PFSK-1 (cell line): ENCODE data around the gene GFPT1. TPM values are rescaled to one million over a fixed set of nuclear protein-coding genes. Genes with fewer than 3 reads are reported as not detected.

Source experiments
- FOXP2 ChIP-seq: optimal IDR thresholded peaks from 2 replicates; pipeline ENCODE3; 2011; ENCODE audit warnings: borderline replicate concordance, control low read depth, inconsistent platforms; ENCODE audit not compliant: insufficient read depth; ENCODE audit errors: extremely low read length, extremely low read depth
- POLR2AphosphoS5 ChIP-seq: IDR thresholded peaks from 2 replicates; pipeline ENCODE4 v1.6.1; 2012; ENCODE audit warnings: low read depth, mild to moderate bottlenecking, control low read depth, low read length, moderate library complexity
- REST ChIP-seq, 2 experiments: IDR thresholded peaks; 2 replicates each; pipeline versions ENCODE4 v1.6.1 to v1.8.0; 2011 to 2012; ENCODE audit warnings: low read depth in 2 of 2, low read length in 2 of 2, control low read depth in 1 of 2, inconsistent platforms in 1 of 2, mild to moderate bottlenecking in 1 of 2, moderate library complexity in 1 of 2; ENCODE audit not compliant: insufficient read depth in 1 of 2
- SIN3A ChIP-seq: IDR thresholded peaks from 2 replicates; pipeline ENCODE4 v1.6.1; 2012; ENCODE audit warnings: mild to moderate bottlenecking, low read length, moderate library complexity, borderline replicate concordance; ENCODE audit not compliant: insufficient read depth
- TAF1 ChIP-seq: IDR thresholded peaks from 2 replicates; pipeline ENCODE4 v1.6.1; 2012; ENCODE audit warnings: low read length, control low read depth, borderline replicate concordance; ENCODE audit not compliant: insufficient read depth
- polyA plus RNA-seq: library from polyadenylated mRNA; unstranded; fragments of >200 nt; gene quantifications from one replicate; pipeline ENCODE4 v1.2.1, GENCODE V29; 2012; ENCODE audit warnings: low read depth, missing spikeins; ENCODE audit not compliant: insufficient read length

GFPT1 gene
- polyA plus RNA-seq = 161 TPM

GRCh38 chr2:69386789-69387734 lies at the start of gene GFPT1:
TSS of gene GFPT1 (minus strand) at chr2:69387227. CDS start at chr2:69387071, 156 bp downstream.
- TF ChIP-seq REST (IDR thresholded peaks at IDR 0.05; ENCODE audit: insufficient read depth in 1 of 2, low read depth in 2 of 2, low read length in 2 of 2) (no peak), SIN3A (0 out of 2 replicates have a peak, but pooled peaks have one; percentile 15), TAF1 (no peak), POLR2AphosphoS5 (peak; percentile 85), FOXP2 (peak; percentile 92)

GRCh38 chr2:69436596-69436937 lies 49.5 kb upstream of the GFPT1 start:
- TF ChIP-seq POLR2AphosphoS5 = no peak
- no peak for TF ChIP-seq REST (IDR thresholded peaks at IDR 0.05; ENCODE audit: insufficient read depth in 1 of 2, low read depth in 2 of 2, low read length in 2 of 2)
- TF ChIP-seq FOXP2 = no peak
- TF ChIP-seq TAF1 = no peak
- TF ChIP-seq SIN3A = no peak

GRCh38 chr2:69434753-69435152 lies 47.7 kb upstream of the GFPT1 start:
- no peak for TF ChIP-seq SIN3A
- no peak for TF ChIP-seq FOXP2
- TF ChIP-seq REST (IDR thresholded peaks at IDR 0.05; ENCODE audit: insufficient read depth in 1 of 2, low read depth in 2 of 2, low read length in 2 of 2) = no peak
- no peak for TF ChIP-seq TAF1

- TF ChIP-seq REST (IDR thresholded peaks at IDR 0.05; ENCODE audit: insufficient read depth in 1 of 2, low read depth in 2 of 2, low read length in 2 of 2) (no peak), SIN3A (no peak), FOXP2 (no peak), TAF1 (no peak), POLR2AphosphoS5 (no peak)
These were observed 42.6 kb upstream of the GFPT1 start for GRCh38 chr2:69429491-69430183.
